EL (cell line): ENCODE results near the gene LIX1.
A peak's percentile ranks its signal among the peaks of the same experiment; 100 is the strongest.
"Not testable (repeated sequence)": the region's sequence is repeated elsewhere in the genome, so short reads cannot be mapped to it uniquely, and the experiment has no call there.

Source experiments
- DNase-seq: peaks from one replicate; pipeline ENCODE4 v3.0.0-alpha.2; 2016

LIX1 gene

DNA sequence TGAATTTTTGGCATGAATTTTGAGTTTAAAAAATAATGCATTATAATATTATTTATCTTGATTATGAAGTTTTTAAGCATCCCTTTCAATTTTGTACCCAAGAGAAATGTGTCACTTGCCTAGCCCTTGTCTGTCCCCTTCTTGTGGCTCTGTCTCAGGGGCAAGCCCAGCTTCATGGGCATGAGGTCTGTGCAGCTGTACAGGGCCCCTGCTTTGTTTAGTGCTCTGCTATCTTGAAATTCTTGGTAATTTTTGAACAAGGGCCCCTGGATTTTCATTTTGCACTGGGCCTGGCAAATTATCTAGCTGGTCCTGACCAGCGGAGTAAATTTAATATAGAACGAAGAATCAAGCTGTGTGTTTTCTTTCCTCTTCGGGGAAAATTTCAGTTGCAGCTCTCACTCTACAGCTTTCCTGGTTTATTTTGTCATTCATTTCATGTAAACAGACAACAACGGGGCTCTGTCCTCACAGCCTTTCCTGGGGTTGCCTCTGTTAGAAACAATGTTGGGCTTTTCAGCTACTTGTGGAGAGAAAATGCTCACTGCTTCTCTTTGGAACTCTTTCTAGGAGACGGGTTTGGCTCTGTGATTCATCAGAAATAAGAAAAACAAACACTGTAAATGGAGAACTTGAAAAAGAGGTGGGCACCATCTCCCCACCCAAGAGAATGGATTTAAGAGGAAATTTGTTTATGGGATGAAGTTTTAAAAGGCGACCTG, 41.1 kb downstream of the LIX1 start:
- no peak for DNase-seq

DNA sequence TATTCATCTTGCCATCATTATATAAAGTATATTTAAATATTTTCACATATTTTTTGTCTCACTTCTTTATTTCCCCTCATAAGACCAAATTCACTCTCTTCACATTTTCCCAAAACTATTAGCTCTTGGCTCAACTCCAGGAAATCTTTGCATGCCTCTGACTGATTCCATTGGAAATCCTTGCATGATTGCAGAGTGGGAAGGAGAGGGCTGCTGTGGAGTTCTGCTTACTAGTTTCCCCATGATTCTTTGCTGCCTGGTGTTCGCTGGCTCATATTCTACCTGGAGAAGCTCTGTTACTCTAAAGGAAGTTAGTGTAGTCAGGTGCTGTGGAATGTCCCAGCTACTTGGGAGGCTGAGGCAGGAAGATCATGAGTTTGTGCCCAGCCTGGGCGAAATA, 41.9 kb downstream of the LIX1 start:
- DNase-seq = no peak

DNA sequence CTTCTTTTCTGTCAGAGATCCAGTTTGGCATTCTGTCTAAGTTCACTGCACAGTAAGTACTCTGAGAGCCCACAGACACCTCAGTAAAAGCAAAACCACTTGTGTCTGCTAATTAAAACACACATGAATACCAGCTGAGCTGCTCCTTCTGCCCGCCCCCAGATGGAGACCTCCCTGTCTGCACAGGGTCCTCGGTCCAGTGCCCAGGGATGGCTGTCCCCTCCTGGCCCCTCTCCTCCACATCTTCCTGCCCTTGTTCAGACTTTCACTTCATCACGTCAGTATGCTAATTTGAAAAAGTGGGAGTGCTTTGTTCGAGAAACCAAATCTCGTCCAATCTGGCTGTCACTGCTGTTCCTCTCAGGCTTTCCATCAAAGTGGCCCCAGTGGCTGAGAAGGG, 43.5 kb downstream of the LIX1 start:
- DNase-seq = peak; percentile 5

DNA sequence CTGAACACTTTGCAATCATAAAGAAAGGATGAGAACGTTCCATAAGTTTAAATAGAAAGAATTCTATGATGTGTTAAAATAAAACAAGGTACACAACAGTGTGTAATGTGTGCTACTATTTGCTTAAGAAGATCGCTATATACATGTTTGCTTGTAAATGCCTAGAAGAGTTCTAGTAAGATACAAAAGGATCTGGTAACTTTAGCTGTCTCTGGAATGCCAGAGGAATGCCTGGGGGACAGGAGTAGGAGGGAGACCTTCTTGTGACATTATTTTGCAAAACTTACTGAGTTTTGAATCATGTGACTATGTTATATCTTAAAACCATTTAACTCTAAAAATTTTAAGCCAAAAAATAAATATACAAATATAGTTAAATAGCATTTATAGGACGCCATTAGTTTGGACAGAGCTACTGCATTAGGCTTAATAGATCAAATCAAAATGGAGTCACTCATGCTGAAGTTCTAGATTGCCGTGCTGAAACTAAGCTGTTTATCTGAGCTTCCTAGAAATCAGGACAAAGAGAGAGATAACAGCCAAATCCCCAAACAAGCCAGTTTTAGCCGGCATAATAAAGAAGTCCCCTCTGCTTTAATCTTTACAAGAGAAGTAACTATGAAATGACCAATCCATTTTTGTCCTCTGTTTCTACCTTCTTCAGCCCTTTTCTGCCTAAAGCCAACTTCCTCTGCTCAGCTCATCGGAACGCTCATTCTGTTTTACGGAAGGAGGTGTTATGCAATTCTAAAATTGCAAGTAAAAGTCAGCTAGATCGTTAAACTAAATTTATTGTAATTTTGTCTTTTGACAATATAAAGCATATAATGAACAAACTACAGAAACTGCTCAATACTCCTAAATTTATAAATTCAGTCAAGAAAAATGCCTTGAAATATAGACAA, 44.8 kb downstream of the LIX1 start:
- no peak for DNase-seq

DNA sequence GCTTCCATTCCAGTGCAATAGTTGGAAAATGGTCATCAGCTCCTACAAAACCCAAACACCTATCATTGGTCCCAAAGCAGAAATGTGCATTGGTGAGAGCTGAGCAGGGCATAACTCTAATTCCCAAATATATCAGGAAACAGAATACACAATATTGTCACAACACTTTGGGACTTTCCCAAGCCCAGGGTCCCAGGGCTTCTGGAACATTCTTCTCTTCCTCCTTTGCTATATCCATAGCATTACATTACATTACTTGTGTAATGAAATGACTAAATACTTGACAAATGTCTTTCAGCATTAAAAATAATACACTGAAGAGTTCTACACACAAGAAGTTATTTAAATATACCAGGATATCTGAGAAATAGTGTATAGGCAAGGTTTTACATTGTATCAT, 45.6 kb downstream of the LIX1 start:
- no peak for DNase-seq

DNA sequence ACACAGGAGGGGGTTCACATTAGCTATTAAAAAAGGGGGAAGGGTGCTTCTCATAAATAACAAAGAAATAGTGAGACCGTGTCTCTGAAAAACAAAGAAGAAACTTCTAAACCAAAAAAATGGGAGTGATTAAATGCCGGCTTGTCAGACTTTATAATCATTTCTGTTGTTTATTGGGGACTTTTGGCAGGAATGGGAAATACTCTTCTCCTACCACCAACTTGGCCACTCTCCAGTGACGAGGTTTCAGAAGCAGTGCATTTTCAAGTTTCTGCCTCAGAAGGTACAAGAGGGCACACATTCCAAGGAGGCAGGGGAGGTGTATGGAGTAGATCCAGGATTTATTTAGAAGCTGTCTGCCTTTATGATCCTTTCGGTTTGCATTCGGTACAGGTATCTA, 46.2 kb downstream of the LIX1 start:
- DNase-seq = peak; percentile 33

DNA sequence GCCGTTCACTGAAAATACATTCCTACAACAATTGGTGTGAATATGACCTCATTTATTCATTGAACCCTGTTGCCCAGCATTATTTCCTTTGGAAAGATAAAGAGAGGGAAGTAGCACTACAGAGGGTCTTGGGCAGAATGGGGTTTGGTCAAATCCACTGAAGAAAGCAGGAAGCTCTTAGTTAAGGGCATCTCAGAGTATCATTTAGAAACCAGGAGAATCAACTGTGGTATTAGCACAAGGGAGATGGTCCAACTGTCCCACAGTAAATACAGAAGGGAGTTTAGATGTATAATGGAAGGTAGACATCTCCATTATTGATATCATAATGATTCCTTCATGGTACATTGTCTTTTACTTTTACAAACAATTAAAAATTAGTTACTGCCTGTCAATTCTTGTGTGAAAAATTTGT, 47.1 kb downstream of the LIX1 start:
- no peak for DNase-seq

DNA sequence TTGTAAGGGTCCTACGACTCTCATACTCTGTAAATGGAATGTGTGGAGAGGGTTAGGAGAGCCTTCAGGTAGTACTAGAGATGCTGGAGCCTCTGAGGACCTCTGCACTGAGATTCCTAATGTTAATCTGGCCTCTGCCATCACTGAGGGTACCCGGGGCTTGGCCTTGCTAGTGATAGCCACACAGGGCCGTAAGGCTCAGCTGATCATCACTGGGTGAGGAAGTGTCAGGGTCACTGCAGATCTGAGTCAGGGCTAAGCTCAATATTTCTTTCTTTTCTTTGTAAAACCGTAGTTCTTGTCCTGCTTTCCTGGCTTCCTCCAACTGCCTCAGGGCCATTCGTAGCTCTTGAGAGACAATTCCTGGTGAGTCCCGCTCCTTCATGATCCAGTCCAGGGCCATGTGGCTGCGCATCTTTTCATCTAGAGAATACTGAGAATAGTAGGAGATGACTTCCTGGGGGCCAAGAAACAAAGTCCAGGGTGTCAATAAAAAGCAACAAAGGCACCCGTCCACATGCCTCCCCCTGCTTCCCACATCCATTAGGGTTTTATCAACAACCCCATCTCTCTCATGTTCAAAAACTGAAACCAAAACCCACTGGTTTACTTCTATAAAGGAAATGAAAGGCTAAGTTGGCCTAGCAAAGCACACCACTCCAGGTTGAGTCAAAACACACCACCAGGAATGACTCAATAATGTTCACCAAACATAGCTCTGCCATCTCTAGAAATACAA, 47.7 kb downstream of the LIX1 start:
- no peak for DNase-seq

DNA sequence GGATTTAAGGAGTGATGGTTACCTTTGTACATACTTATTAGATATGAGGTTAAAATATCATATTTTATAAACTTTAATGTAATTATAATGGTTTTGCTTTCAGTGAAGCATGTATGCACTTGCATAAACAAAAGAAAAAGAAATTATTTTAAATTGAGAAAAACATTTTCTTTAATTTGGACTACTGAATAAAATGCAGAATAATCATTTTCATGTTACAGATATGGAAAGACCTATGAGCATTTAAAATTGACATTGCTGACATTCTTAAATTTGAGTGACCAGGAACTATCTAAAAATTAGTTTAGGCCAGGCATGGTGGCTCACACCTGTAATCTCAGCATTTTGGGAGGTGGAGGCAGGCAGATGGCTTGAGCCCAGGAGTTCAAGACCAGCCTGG, 49.2 kb downstream of the LIX1 start:
- DNase-seq = no peak

DNA sequence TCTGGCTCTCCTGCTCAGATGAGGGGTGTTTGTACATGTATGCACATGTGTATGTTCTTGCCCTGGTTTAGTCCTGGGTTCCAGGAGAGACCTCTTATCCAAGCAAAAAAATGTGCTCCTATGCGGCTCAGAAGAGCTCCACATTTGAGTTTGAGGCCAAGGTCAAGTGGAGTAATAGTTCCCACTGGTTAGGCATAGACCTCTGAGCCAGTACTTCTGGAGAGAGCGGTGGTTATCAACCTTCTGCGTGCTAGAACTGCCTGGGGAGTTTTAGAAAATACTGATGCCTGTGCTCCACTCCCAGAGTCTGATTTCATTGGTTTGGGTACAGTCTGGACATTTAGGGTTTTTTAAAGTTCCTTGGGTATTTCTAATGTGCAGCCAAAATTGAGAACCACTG, 51.5 kb downstream of the LIX1 start:
- no peak for DNase-seq

DNA sequence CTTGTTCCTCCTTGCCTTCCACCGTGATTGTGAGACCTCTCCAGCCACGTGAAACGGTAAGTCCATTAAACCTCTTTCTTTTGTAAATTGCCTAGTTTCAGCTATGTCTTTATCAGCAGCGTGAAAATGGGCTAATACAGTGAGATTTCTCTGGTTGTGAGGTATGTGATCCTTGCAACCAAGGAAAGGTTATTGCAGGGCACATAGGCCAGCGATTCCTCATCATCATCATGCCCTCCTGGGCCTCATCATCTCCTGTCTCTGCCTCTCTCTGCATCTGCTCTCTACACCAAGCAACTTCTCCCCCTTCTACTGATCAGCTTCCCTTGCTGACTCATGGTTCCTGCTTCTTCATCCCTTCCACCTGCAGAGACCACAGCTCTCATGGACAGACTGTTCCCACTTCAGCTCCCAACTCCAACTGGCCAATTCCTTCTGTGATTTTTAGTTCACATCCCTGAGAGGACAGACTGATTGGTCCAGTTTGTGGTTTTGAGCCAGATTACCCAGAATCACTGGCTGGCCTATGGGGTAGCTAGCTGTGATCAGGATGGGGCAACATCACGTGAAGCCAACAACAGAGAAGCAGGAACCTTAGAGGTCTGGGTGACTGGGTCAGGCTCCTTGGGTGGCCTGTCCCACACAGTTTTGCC, 53.1 kb downstream of the LIX1 start:
- DNase-seq = no peak

DNA sequence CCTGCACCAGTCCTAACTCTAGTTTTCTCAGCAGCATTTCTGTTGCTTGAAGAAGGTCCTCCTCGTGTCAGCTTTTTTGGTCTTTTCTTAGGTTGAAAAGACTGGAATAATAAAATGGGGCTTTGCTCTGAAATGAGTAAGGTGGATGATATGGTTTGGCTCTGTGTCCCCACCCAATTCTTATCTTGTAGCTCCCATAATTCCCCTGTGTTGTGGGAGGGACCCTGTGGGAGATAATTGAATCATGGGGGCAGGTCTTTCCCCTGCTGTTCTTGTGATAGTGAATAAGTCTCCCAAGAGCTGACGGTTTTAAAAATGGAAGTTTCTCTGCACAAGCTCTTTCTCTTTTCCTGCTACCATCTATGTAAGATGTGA, 53.6 kb downstream of the LIX1 start:
- DNase-seq = no peak

DNA sequence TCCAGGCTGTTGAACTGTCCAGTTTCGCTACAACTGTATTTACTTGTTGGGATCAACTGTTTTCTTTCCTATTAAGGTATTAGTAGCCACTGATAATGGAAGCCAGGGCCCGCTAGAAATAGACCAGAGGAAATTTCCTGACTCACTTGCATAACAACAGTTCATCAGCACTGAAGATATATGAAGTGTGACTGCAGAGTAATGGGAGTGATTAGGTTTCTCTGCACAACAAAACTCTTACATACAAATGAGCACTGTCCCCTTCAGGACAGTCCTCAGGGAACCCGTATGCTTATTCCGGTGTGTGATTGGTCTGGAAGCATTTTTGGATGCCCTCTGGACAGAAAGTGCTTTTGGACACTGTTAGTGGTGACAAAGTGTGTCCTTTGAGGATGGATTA, 55.3 kb downstream of the LIX1 start:
- no peak for DNase-seq

DNA sequence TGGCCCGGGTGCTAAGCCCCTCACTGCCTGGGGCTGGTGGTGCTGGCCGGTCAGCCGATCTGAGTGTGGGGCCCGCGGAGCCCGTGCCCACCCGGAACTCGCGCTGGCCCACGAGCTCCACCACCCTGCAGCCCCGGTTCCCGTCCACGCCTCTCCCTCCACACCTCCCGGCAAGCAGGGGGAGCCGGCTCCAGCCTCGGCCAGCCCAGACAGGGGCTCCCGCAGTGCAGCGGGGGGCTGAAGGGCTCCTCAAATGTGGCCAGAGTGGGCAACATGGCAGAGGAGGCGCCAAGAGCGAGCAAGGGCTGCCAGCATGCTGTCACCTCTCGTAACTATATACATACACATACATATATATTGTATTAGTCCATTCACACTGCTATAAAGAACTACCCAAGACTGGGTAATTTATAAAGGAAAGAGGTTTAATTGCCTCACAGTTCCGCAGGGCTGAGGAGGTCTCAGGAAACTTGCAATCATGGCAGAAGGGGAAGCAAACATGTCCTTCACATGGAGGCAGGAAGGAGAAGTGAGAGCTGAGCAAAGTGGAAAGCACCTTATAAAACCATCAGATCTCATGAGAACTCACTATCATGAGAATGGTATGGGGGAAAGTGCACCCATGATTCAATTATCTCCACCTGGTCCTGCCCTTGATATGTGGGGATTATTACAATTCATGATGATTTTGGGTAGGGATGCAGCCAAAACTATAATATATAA, 56.8 kb downstream of the LIX1 start:
- no peak for DNase-seq

DNA sequence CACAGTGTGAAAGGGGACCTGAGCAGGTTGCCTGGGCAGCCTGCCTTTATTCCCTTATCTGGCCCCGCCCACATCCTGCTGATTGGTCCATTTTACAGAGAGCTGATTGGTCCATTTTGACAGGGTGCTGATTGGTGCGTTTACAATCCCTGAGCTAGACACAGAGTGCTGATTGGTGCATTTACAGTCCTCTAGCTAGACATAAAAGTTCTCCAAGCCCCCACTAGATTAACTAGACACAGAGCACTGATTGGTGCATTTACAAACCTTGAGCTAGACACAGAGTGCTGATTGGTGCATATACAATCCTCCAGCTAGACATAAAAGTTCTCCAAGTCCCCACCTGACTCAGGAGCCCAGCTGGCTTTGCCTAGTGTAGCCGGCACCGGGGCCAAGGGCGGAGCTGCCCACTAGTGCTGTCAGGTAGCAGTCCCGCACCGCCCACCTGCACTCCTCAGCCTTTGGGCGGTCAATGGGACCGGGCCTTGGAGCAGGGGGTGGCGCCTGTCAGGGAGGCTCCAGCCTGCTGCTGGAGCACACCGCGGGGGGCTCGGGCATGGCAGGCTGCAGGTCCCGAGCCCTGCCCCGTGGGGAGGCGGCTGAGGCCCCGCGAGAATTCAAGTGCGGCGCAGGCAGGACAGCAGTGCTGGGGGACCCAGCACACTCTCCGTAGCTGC, 57.5 kb downstream of the LIX1 start:
- DNase-seq = not testable (repeated sequence)

DNA sequence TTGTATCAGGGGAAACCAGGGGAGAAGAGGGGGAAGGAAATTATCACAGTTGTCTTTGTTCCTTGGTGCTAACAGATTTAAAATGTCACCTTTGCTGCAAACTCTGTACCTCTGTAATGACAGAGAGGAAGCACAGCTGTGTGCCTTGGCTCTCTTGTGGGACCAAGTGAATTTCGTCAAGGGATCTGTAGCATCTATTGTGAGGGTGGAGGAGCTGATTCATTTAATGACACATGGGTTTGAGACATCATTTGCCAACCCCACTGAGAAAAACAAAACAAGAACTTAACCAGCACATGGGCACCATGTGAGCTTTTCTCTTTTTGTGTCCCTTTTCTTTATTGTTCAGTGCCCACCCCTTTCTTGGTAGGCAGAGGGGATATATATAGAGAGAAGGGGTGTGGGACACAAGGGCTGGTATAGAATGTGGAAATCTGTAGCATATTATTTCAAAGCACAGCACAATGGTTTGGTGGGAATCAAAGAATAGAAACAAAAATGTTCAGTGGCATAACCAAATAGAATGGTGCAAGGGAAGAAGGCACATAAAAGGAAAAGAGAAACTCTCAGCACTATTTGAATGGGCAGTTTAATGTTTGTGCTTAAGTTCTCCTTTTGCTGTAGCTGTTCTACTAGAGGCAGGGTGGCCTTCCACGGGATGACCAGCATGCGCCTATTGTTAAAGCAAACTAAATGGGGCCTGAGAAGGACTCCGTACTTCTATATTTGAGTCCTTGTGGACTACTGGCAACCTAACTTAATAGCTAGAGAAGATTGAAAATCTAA, 63.3 kb downstream of the LIX1 start:
- DNase-seq = peak; percentile 8

DNA sequence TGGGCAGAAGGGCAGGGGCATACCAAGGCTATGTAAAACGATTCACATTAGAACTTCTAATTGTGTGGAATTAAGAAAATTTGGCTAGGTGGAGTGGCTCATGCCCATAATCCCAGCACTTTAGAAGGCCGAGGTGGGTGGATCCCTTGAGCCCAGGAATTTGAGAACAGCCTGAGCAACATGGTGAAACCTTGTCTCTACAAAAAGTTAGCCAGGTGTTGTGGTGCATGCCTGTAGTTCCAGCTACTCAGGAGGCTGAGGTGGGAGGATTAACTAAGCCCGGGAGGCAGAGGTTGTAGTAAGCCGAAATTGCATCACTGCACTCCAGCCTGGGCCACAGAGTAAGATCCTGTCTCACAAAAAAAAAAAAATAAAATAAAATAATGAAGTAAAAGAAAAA, 65.2 kb downstream of the LIX1 start:
- DNase-seq = no peak

DNA sequence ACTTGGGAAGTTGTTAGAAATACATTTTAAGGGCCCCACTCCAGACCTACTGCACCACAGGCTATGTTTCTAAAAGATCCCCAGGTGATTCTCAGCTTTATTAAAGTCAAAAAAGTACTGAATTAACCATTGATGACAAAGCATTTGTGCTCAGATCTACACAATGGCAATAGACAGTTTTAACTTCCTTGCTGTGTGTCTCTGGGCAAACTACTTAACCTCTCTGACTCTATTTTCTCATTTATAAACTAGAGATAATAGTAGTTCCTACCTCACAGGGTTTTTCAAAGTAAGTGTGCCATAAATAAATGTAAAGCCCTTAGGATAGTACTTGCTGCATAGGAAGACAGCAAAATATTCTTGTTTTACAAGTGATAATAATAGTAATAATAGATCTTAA, 66.3 kb downstream of the LIX1 start:
- no peak for DNase-seq

DNA sequence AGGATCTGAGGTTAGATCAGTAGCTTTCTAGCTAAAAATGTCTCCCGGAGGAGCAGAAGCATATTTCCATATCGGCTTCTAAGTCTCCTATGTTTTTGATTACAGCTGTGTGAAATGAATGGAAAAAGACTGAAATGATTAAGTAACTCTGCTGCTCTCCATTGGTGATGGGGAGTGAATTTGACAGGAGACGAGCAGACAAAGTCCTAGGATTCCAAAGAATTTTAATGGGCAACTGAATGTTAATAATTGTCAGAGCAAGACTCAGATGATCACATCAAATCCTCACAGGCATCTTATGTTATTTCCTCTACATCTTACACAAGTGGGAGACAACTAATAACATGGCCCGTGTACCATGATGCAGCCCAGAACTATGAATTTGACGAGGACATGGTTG, 66.8 kb downstream of the LIX1 start:
- DNase-seq = no peak

DNA sequence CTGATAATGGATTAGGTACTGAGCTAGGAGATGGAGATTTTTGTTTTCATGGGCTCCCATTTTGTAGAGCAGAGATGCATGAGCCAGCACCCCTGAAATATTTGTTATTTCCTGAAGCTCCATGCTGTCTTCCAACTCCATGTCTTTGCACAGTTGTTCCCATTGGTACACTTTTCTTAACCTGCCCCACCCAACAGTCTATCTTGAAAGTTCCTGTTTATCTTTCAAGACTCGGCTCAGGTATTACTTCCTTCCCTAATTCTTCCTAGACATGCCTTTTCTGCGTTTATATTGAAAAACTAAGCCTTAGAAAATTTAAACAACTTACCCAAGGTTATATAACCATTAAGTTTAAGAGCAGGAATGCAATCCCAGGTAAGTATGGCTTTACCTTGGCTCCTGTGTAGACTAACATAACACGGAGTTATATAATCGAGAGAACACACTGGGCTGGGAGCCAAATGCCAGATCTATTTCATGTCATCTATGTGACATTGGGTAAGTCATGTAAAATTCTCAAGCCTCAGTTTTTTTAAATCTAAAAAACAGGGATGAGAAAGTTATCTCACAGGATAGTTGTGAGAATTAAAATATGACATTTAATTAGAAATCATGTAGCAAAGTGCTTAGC, 67.4 kb downstream of the LIX1 start:
- no peak for DNase-seq

DNA sequence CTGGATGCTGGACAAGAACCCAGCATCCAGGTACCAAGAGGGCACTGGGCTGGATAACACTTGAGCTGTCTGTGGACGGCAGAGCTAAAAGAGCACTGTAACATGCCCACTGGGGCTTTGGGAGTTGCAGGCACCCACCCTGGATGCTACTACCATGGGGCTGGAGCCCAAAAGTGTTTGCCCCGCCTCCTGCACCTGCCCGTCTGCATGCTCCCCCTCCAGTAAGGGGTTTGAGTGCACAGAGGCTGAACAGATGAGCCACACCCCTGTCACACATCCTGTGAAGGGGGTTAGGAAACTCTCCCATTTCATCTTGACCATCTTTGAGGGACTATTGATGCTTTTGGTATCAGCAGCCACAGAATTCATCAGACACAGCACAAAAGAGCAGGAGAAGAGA, 69.0 kb downstream of the LIX1 start:
- no peak for DNase-seq
